Astrocyte (in vitro differentiated cells and primary cell): Measurements from ENCODE around the gene HNRNPA1. TPM values are rescaled to one million over a fixed set of nuclear protein-coding genes. Genes with fewer than 3 reads are reported as not detected.

ENCODE experiments used
- DNase-seq: peaks from one replicate; pipeline ENCODE4 v3.0.0-alpha.2; 2010; ENCODE audit warnings: low read depth
- FAIRE-seq: peaks from 2 replicates; lab custom pipeline; 2011; peaks lifted over from hg19 to GRCh38; lab: Jason Lieb, UNC
- H2AFZ ChIP-seq: 2 replicates; pipeline ENCODE4 v1.6.0; 2012; ENCODE audit warnings: low read depth, low read length, inconsistent platforms
- H3K27ac ChIP-seq: 2 replicates; pipeline ENCODE4 v1.5.1; 2011; ENCODE audit warnings: low read depth, low read length, inconsistent platforms
- H3K27me3 ChIP-seq: 2 replicates; pipeline ENCODE4 v1.6.0; 2011; ENCODE audit warnings: low read length, inconsistent platforms; ENCODE audit not compliant: insufficient read depth
- H3K36me3 ChIP-seq: 2 replicates; pipeline ENCODE4 v1.5.1; 2011; ENCODE audit warnings: low read length, inconsistent platforms; ENCODE audit not compliant: insufficient read depth
- H3K4me1 ChIP-seq: 2 replicates; pipeline ENCODE4 v1.5.1; 2011; ENCODE audit warnings: low read length, inconsistent platforms; ENCODE audit not compliant: insufficient read depth
- H3K4me2 ChIP-seq: 2 replicates; pipeline ENCODE4 v1.6.0; 2012; ENCODE audit warnings: low read length, inconsistent platforms
- H3K4me3 ChIP-seq: 2 replicates; pipeline ENCODE4 v1.5.1; 2011; ENCODE audit warnings: low read depth, mild to moderate bottlenecking, low read length, inconsistent platforms; ENCODE audit not compliant: insufficient read depth
- H3K79me2 ChIP-seq: 2 replicates; pipeline ENCODE4 v1.6.0; 2012; ENCODE audit warnings: mild to moderate bottlenecking, low read length, inconsistent platforms; ENCODE audit not compliant: insufficient read depth
- H3K9ac ChIP-seq: 2 replicates; pipeline ENCODE4 v1.6.0; 2012; ENCODE audit warnings: mild to moderate bottlenecking, low read length, inconsistent platforms
- H3K9me3 ChIP-seq: 2 replicates; pipeline ENCODE4 v1.5.1; 2012; ENCODE audit warnings: low read depth, mild to moderate bottlenecking, low read length, inconsistent platforms; ENCODE audit not compliant: insufficient read depth
- H4K20me1 ChIP-seq: 2 replicates; pipeline ENCODE4 v1.6.0; 2012; ENCODE audit warnings: low read length, inconsistent platforms; ENCODE audit not compliant: insufficient read depth
- H3K27ac Mint-ChIP-seq: one replicate; pipeline ENCODE4 v1.8.0; 2021; ENCODE audit warnings: mild to moderate bottlenecking, mixed read lengths; ENCODE audit not compliant: unreplicated experiment
- H3K27me3 Mint-ChIP-seq: one replicate; pipeline ENCODE4 v1.8.0; 2021; ENCODE audit warnings: low read depth, mixed read lengths; ENCODE audit not compliant: unreplicated experiment
- H3K36me3 Mint-ChIP-seq: one replicate; pipeline ENCODE4 v1.8.0; 2021; ENCODE audit warnings: low read depth, mixed read lengths; ENCODE audit not compliant: unreplicated experiment
- H3K4me1 Mint-ChIP-seq: one replicate; pipeline ENCODE4 v1.8.0; 2021; ENCODE audit warnings: low read depth, mixed read lengths; ENCODE audit not compliant: unreplicated experiment
- H3K4me3 Mint-ChIP-seq: one replicate; pipeline ENCODE4 v1.8.0; 2021; ENCODE audit warnings: mild to moderate bottlenecking, moderate library complexity, mixed read lengths; ENCODE audit not compliant: unreplicated experiment
- H3K9me3 Mint-ChIP-seq: one replicate; pipeline ENCODE4 v1.8.0; 2021; ENCODE audit warnings: mild to moderate bottlenecking, mixed read lengths; ENCODE audit not compliant: unreplicated experiment
- CTCF ChIP-seq: IDR thresholded peaks from 2 replicates; pipeline ENCODE4 v1.5.1; 2011; ENCODE audit warnings: low read depth, mild to moderate bottlenecking, inconsistent platforms, low read length, moderate library complexity; ENCODE audit not compliant: insufficient read depth
- EZH2 ChIP-seq: IDR thresholded peaks from 2 replicates; pipeline ENCODE4 v1.6.1; 2012; ENCODE audit warnings: mild to moderate bottlenecking, low read length, inconsistent platforms; ENCODE audit not compliant: insufficient read depth
- total RNA-seq: library from RNA; stranded (reverse); gene quantifications from 2 replicates; pipeline ENCODE4 v1.2.1, GENCODE V29; 2021

The HNRNPA1 gene
- total RNA-seq, 1 donor from 2014 or later = 612 TPM

GRCh38 chr12:54331461-54331860 is 50.9 kb downstream of the HNRNPA1 start:
- Histone ChIP-seq H3K4me1 (peaks cover 19% of the 10 kb centered on the region), H3K27me3 (no peaks in the 10 kb centered on the region), H3K4me2 (no peak overlapping the region), H2AFZ (no peak overlapping the region), H3K27ac (no peak overlapping the region), H3K4me3 (no peak overlapping the region), H3K9me3 (no peaks in the 10 kb centered on the region), H3K9ac (no peak overlapping the region), H3K79me2 (peaks cover 86% of the 10 kb centered on the region), H3K36me3 (no peaks in the 10 kb centered on the region), H4K20me1 (peaks cover 24% of the 10 kb centered on the region)
- Mint-ChIP-seq H3K36me3 (peaks cover 2% of the 10 kb centered on the region), H3K9me3 (no peaks in the 10 kb centered on the region), H3K27ac (no peak overlapping the region), H3K27me3 (no peaks in the 10 kb centered on the region), H3K4me3 (no peak overlapping the region), H3K4me1 (peaks cover 25% of the 10 kb centered on the region)
- FAIRE-seq = no peak
- DNase-seq = no peak
- TF ChIP-seq CTCF (no peak), EZH2 (no peak)

DNA sequence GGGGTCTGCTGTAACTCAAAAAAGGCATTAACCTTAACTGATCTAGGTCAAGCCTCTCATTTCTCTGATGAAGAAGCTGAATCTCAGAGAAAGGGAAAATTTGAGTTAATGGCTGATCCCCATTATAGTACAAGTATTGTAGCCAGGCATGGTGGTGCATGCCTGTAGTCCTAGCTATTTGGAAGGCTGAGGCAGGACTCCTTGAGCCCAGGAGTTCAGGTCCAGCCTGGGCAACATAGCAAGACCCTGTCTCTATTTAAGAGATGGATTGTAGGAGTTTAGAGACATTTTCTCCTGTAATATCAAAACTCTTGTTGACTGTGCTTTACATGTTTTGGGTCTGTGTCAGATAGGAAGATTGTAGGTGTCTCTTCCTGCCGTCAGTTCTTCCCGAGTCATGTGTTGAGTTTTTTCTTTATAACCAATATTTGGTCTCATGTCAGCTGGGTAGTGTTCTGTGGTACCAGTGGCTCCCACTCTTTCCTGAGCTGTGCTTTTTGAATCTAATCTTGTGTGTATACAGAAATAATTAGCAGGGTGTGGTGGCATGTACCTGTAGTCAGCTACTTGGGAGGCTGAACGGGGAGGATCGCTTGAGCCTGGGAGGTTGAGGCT is 53.0 kb downstream of the HNRNPA1 start:
- Mint-ChIP-seq H3K9me3 (no peaks in the 10 kb centered on the region), H3K27ac (no peak overlapping the region), H3K4me1 (peaks cover 32% of the 10 kb centered on the region), H3K27me3 (no peaks in the 10 kb centered on the region), H3K36me3 (peaks cover 2% of the 10 kb centered on the region), H3K4me3 (no peak overlapping the region)
- H3K4me1 ChIP-seq = peaks cover 18% of the 10 kb centered on the region
- no peaks in the 10 kb centered on the region for H3K27me3 ChIP-seq
- peaks cover 44% of the 10 kb centered on the region for H4K20me1 ChIP-seq
- H3K36me3 ChIP-seq = no peaks in the 10 kb centered on the region
- no peak overlapping the region for H3K4me2 ChIP-seq
- H3K4me3 ChIP-seq = no peak overlapping the region
- H2AFZ ChIP-seq = no peak overlapping the region
- no peaks in the 10 kb centered on the region for H3K9me3 ChIP-seq
- no peak overlapping the region for H3K27ac ChIP-seq
- FAIRE-seq = no peak
- H3K79me2 ChIP-seq = peaks cover 81% of the 10 kb centered on the region
- no peak overlapping the region for H3K9ac ChIP-seq
- no peak for TF ChIP-seq CTCF
- no peak for TF ChIP-seq EZH2
- no peak for DNase-seq

Other genes starting within 250 kb of the HNRNPA1 start
- gene HOXC5, start 247.7 kb upstream of the HNRNPA1 start, total RNA-seq = not detected in 2 replicates
- not detected in 2 replicates for gene HOXC4, start 226.9 kb upstream of the HNRNPA1 start, total RNA-seq
- gene SMUG1, start 91.7 kb upstream of the HNRNPA1 start, total RNA-seq = 22.4 and 23.8 TPM in 2 replicates
- gene CBX5, start 604 bp upstream of the HNRNPA1 start, total RNA-seq = 99.9 and 111 TPM in 2 replicates
- 0.29 and 0.41 TPM in 2 replicates for gene NFE2, start 20.3 kb downstream of the HNRNPA1 start, total RNA-seq
- 134 and 136 TPM in 2 replicates for gene COPZ1, start 44.4 kb downstream of the HNRNPA1 start, total RNA-seq
- not detected in 2 replicates for gene GPR84, start 83.8 kb downstream of the HNRNPA1 start, total RNA-seq
- gene ZNF385A, start 104.0 kb downstream of the HNRNPA1 start, total RNA-seq = 23.0 and 24.4 TPM in 2 replicates
- gene ITGA5, start 138.5 kb downstream of the HNRNPA1 start, total RNA-seq = 317 and 382 TPM in 2 replicates
- not detected in 2 replicates for gene GTSF1, start 192.9 kb downstream of the HNRNPA1 start, total RNA-seq
- gene NCKAP1L, start 217.0 kb downstream of the HNRNPA1 start, total RNA-seq = 0.16 TPM in 1 of 2 replicates, not detected in the other